H1 (cell line): ENCODE results near the gene DIP2C. TPM values are rescaled to one million over a fixed set of nuclear protein-coding genes. Genes with fewer than 3 reads are reported as not detected.

Experiments used
- CTCF ChIA-PET: fragments of 300-600 bp; sonication (Branson Sonifier 250); formaldehyde crosslinking; loops from one replicate; lab custom pipeline; 2021; ENCODE audit not compliant: partially characterized antibody; lab: Charles Lee
- POLR2A ChIA-PET: fragments of 300-600 bp; sonication (Branson Sonifier 250); formaldehyde crosslinking; loops from one replicate; lab custom pipeline; 2021; ENCODE audit warnings: inconsistent platforms; ENCODE audit not compliant: partially characterized antibody; lab: Charles Lee
- DNase-seq, 2 experiments: peaks; one replicate each; pipeline versions ENCODE4 v3.0.0 to v3.0.0-alpha.2; 2010 to 2022; ENCODE audit warnings: low spot score in 2 of 2, low read depth in 1 of 2, mixed read lengths in 1 of 2
- FAIRE-seq: peaks from 2 replicates; lab custom pipeline; 2011; peaks lifted over from hg19 to GRCh38; lab: Jason Lieb, UNC
- H2AFZ ChIP-seq: 2 replicates; pipeline ENCODE4 v1.8.1; 2012; ENCODE audit warnings: low read length, inconsistent platforms
- H2AK5ac ChIP-seq: 2 replicates; pipeline ENCODE4 v1.6.1; 2013; ENCODE audit warnings: low read depth, low read length
- H2BK120ac ChIP-seq: replicated peaks from 2 replicates; pipeline ENCODE3; 2013; ENCODE audit warnings: low read depth, low read length, inconsistent platforms
- H2BK12ac ChIP-seq: 2 replicates; pipeline ENCODE4 v1.6.1; 2013; ENCODE audit warnings: low read depth, low read length
- H2BK15ac ChIP-seq: 2 replicates; pipeline ENCODE4 v1.6.1; 2013; ENCODE audit warnings: low read length
- H2BK20ac ChIP-seq: 2 replicates; pipeline ENCODE4 v1.6.1; 2013; ENCODE audit warnings: low read length
- H2BK5ac ChIP-seq: 2 replicates; pipeline ENCODE4 v1.6.1; 2013; ENCODE audit warnings: low read depth, low read length
- H3K14ac ChIP-seq: 2 replicates; pipeline ENCODE4 v1.6.1; 2013; ENCODE audit warnings: inconsistent platforms; ENCODE audit not compliant: insufficient read length
- H3K18ac ChIP-seq: 2 replicates; pipeline ENCODE4 v1.6.1; 2013; ENCODE audit warnings: low read length; ENCODE audit errors: extremely low read depth
- H3K23ac ChIP-seq: 2 replicates; pipeline ENCODE4 v1.6.1; 2013; ENCODE audit warnings: inconsistent platforms; ENCODE audit not compliant: insufficient read length
- H3K23me2 ChIP-seq: 2 replicates; pipeline ENCODE4 v1.6.1; 2013; ENCODE audit warnings: low read depth, low read length
- H3K27ac ChIP-seq: 2 replicates; pipeline ENCODE4 v1.6.1; 2011; ENCODE audit warnings: low read depth, low read length, inconsistent platforms
- H3K27me3 ChIP-seq, 4 experiments: replicated peaks in 1 of 4; 1 replicate in 1 of 4; 2 replicates in 3 of 4; pipeline versions ENCODE4 v1.6.1 to v1.8.1; 2011 to 2013; ENCODE audit warnings: low read length in 3 of 4, mild to moderate bottlenecking in 3 of 4, inconsistent platforms in 2 of 4, mixed read lengths in 2 of 4, moderate library complexity in 1 of 4; ENCODE audit not compliant: control insufficient read depth in 3 of 4, insufficient read depth in 3 of 4; ENCODE audit errors: extremely low read depth in 1 of 4
- H3K36me3 ChIP-seq, 4 experiments: 2 replicates each; pipeline versions ENCODE4 v1.6.1 to v1.8.1; 2011 to 2013; ENCODE audit warnings: mild to moderate bottlenecking in 4 of 4, low read length in 3 of 4, moderate library complexity in 2 of 4, control low read depth in 1 of 4, inconsistent platforms in 1 of 4; ENCODE audit not compliant: insufficient read depth in 4 of 4, control insufficient read depth in 2 of 4
- H3K4ac ChIP-seq: replicated peaks from 2 replicates; pipeline ENCODE3; 2013; ENCODE audit warnings: low read length, low read depth, mixed read lengths, inconsistent platforms; ENCODE audit not compliant: insufficient read length
- H3K4me1 ChIP-seq, 4 experiments: replicated peaks in 1 of 4; 1 replicate in 1 of 4; 2 replicates in 3 of 4; pipeline versions ENCODE4 v1.6.1 to v1.8.1; 2011 to 2013; ENCODE audit warnings: low read length in 3 of 4, inconsistent platforms in 2 of 4, mixed read lengths in 1 of 4; ENCODE audit not compliant: insufficient read depth in 4 of 4, control insufficient read depth in 3 of 4
- H3K4me2 ChIP-seq, 2 experiments: 2 replicates each; pipeline versions ENCODE4 v1.6.1 to v1.8.1; 2011 to 2013; ENCODE audit warnings: low read depth in 2 of 2, low read length in 2 of 2, control low read depth in 1 of 2, inconsistent platforms in 1 of 2, mild to moderate bottlenecking in 1 of 2; ENCODE audit not compliant: insufficient read depth in 1 of 2
- H3K4me3 ChIP-seq, 4 experiments: fragments of 200-600, 300-600 bp in 1 of 4; sonication (generic), shearing (Covaris generic), sonication (Bioruptor Twin) in 1 of 4; 2 replicates each; pipeline versions ENCODE4 v1.5.1 to v1.8.1; 2011 to 2016; ENCODE audit warnings: low read length in 4 of 4, low read depth in 3 of 4, control low read depth in 2 of 4, inconsistent platforms in 2 of 4, mild to moderate bottlenecking in 2 of 4, mixed read lengths in 1 of 4, moderate library complexity in 1 of 4; ENCODE audit not compliant: insufficient read depth in 2 of 4; ENCODE audit errors: extremely low read depth in 1 of 4
- H3K56ac ChIP-seq: replicated peaks from 2 replicates; pipeline ENCODE3; 2013; ENCODE audit warnings: low read depth, mild to moderate bottlenecking, mixed read lengths, low read length, inconsistent platforms; ENCODE audit not compliant: insufficient read length
- H3K79me1 ChIP-seq: 2 replicates; pipeline ENCODE4 v1.6.1; 2013; ENCODE audit warnings: low read depth, low read length, control low read depth
- H3K79me2 ChIP-seq, 2 experiments: 2 replicates each; pipeline versions ENCODE4 v1.6.1 to v1.8.1; 2012 to 2013; ENCODE audit warnings: low read length in 2 of 2, mild to moderate bottlenecking in 2 of 2, inconsistent platforms in 1 of 2; ENCODE audit not compliant: insufficient read depth in 2 of 2, control insufficient read depth in 1 of 2
- H3K9ac ChIP-seq, 4 experiments: replicated peaks in 1 of 4; 1 replicate in 1 of 4; 2 replicates in 3 of 4; pipeline versions ENCODE4 v1.6.1 to v1.8.1; 2011 to 2013; ENCODE audit warnings: low read depth in 3 of 4, low read length in 3 of 4, control low read depth in 2 of 4, mild to moderate bottlenecking in 2 of 4, moderate library complexity in 2 of 4, inconsistent platforms in 1 of 4; ENCODE audit errors: extremely low read depth in 1 of 4
- H3K9me3 ChIP-seq, 2 experiments: 2 replicates each; pipeline versions ENCODE4 v1.6.1 to v1.8.1; 2012 to 2013; ENCODE audit warnings: mild to moderate bottlenecking in 2 of 2, moderate library complexity in 2 of 2, control low read depth in 1 of 2, inconsistent platforms in 1 of 2, low read depth in 1 of 2, low read length in 1 of 2, mixed read lengths in 1 of 2; ENCODE audit not compliant: insufficient read depth in 2 of 2
- H4K20me1 ChIP-seq, 2 experiments: replicated peaks in 1 of 2; 2 replicates each; pipeline versions ENCODE3 to v1.8.1; 2011 to 2013; ENCODE audit warnings: inconsistent platforms in 2 of 2, low read length in 2 of 2, mild to moderate bottlenecking in 1 of 2; ENCODE audit not compliant: insufficient read depth in 2 of 2, control insufficient read depth in 1 of 2
- H4K5ac ChIP-seq: 2 replicates; pipeline ENCODE4 v1.6.1; 2013; ENCODE audit warnings: low read length, low read depth, mixed read lengths, inconsistent platforms; ENCODE audit not compliant: insufficient read length
- H4K8ac ChIP-seq: 2 replicates; pipeline ENCODE4 v1.8.0; 2013; ENCODE audit warnings: mild to moderate bottlenecking, moderate library complexity, low read length, inconsistent platforms; ENCODE audit not compliant: insufficient read depth; ENCODE audit errors: extremely low read depth
- H4K91ac ChIP-seq: replicated peaks from 2 replicates; pipeline ENCODE3; 2013; ENCODE audit warnings: low read length, mixed read lengths, inconsistent platforms; ENCODE audit not compliant: insufficient read length
- CBX5 ChIP-seq: fragments of 300-800, 300-1000 bp; sonication (generic); IDR thresholded peaks from 2 replicates; pipeline ENCODE4 v1.7.1; 2016; ENCODE audit warnings: antibody characterized with exemption, low read length, low read depth
- CHD2 ChIP-seq: IDR thresholded peaks from 2 replicates; pipeline ENCODE4 v1.6.1; 2012; ENCODE audit warnings: low read length, improper control_type of control experiment
- WGBS, 2 experiments: shearing (Covaris generic) in 1 of 2; methylation state at CpG; one replicate each; pipeline versions ENCODE4 v1.1.6 to v1.1.7; 2013 to 2015; ENCODE audit warnings: low lambda C conversion rate in 2 of 2, mixed read lengths in 2 of 2, inconsistent platforms in 1 of 2, low coverage in 1 of 2, missing lambda C conversion rate in 1 of 2; ENCODE audit not compliant: insufficient replicate concordance in 2 of 2, insufficient coverage in 1 of 2, insufficient read length in 1 of 2; ENCODE audit errors: extremely low coverage in 1 of 2, missing lambda C conversion rate in 1 of 2; 5-methylcytosine and 5-hydroxymethylcytosine counted together
- polyA plus RNA-seq, 7 experiments: library from polyadenylated mRNA; depleted of rRNA in 3 of 7; stranded (reverse) in 5 of 7; unstranded in 2 of 7; fragments of >200 nt in 5 of 7; fragments of 200-250 nt in 2 of 7; gene quantifications; 1 replicate in 5 of 7; 2 replicates in 1 of 7; 4 replicates in 1 of 7; pipeline versions ENCODE4 v1.2.1 to v1.2.3, GENCODE V29; 2011 to 2013; ENCODE audit warnings: missing spikeins in 2 of 7, mixed read lengths in 2 of 7
- total RNA-seq: library from RNA; stranded (reverse); fragmentation: NEBNext Ultra II Directional; extraction: Animal tissue kit (Norgen Biotek cat#: 25700); gene quantifications from 2 replicates; pipeline ENCODE4 v1.2.1, GENCODE V29; 2021

DIP2C gene
- total and polyA plus RNA-seq, 2 of the 8 experiments (the other 6 are each of a cell fraction or from before 2014, with no cell fraction given), result 3.8 to 9.3 TPM

- H3K79me1 ChIP-seq, result no peaks in the 10 kb centered on the region
- H3K18ac ChIP-seq, result no peak overlapping the region
- no peaks in the 10 kb centered on the region; a peak in 1 of 7 replicates for H3K4me1 ChIP-seq
- H4K5ac ChIP-seq, result no peak overlapping the region
- no peak overlapping the region for H3K27ac ChIP-seq
- H2BK20ac ChIP-seq, result no peak overlapping the region
- no peak overlapping the region for H3K14ac ChIP-seq
- 0 out of 2 replicates have a peak overlapping the region, but pooled peaks have one; percentile 28 for H2AK5ac ChIP-seq
- no peaks in the 10 kb centered on the region for H3K23me2 ChIP-seq
- H3K4ac ChIP-seq, result no peak overlapping the region
- no peak overlapping the region for H3K4me3 ChIP-seq
- no peaks in the 10 kb centered on the region for H3K79me2 ChIP-seq
- ChIA-PET POLR2A (interaction anchor here (0.6 to 1.0 kb wide), 2 partner anchors 11 to 624 kb away, joined by 3 read pairs; no protein-coding TSS in a partner anchor), CTCF (interaction anchor here (0.6 to 1.6 kb wide), 6 partner anchors 9 to 595 kb away, joined by 3 to 8 read pairs (median 3); no protein-coding TSS in a partner anchor)
- no peak overlapping the region for H4K91ac ChIP-seq
- DNase-seq, result no peak
- H2BK120ac ChIP-seq, result no peak overlapping the region
- no peak overlapping the region for H3K23ac ChIP-seq
- 0 out of 2 replicates have a peak overlapping the region, but pooled peaks have one; percentile 8 for H2BK5ac ChIP-seq
- peaks cover 0 to 7% of the 10 kb centered on the region in 2 experiments for H4K20me1 ChIP-seq
- no peak overlapping the region for H2BK15ac ChIP-seq
- no peak overlapping the region for H3K56ac ChIP-seq
- no peak for TF ChIP-seq CHD2
- TF ChIP-seq CBX5, result no peak
- H3K36me3 ChIP-seq, result no peaks in the 10 kb centered on the region
- H2AFZ ChIP-seq, result no peak overlapping the region
- no peak overlapping the region; a peak in 1 of 7 replicates for H3K9ac ChIP-seq
- no peak overlapping the region for H3K4me2 ChIP-seq
- H3K27me3 ChIP-seq, result no peaks in the 10 kb centered on the region
- H3K9me3 ChIP-seq, result no peaks in the 10 kb centered on the region
- no peak overlapping the region for H4K8ac ChIP-seq
- 94% methylated on average over 27 of the region's 27 CpGs; no CpG with 5 or more reads in 1 of the 2 experiments for whole genome bisulfite sequencing, 2 experiments
- H2BK12ac ChIP-seq, result no peak overlapping the region
- no peak for FAIRE-seq
Measured at GRCh38 chr10:288316-289200, 400.9 kb downstream of the DIP2C start.
